CD4-positive, alpha-beta T cell treated with Interleukin-2 at 100 ng/mL for 4 hours (primary cell): ENCODE data around the gene ATF5.
A peak's percentile ranks its signal among the peaks of the same experiment; 100 is the strongest.

Experiments used
- DNase-seq: peaks from one replicate; pipeline ENCODE4 v3.0.0-alpha.2; 2020; ENCODE audit warnings: low spot score

Gene ATF5

DNA sequence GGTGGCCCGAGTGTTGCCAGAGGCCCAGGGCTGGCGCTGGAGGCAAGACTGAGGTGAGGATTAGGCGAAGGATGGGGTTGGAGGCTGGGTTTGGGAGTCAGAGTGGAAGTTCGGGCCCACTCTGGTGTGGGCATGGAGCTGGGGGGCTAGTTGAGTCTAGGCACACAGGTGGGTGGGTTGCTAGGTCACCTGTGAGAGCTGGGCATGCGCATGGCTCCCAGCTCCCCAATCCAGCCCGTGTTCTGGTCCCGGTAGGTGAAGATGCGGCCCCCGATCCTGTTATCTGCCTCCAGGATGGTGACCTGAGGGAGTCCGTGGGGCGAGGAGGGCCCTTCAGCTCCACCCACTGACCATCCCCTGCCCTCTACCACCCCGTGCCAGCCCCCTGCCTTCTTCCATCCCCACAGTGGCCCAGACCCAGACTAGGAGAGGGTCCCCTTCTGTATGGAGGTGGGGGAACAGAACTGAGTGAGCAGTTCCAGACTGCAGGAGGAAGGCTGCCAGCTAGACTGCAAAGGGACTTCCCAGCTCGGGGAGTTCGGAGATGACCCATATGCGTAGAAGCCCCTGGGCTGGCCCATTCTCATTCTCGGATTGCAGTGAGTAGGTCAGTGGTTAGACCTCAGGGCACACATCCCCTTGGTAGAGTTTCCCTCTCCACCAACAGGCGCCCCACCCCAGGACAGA lies 34.0 kb upstream of the ATF5 start:
- DNase-seq = peak; percentile 40

GRCh38 chr19:49895566-49896297 lies 33.3 kb upstream of the ATF5 start:
- DNase-seq = peak; percentile 23

GRCh38 chr19:49896863-49897621 lies 32.0 kb upstream of the ATF5 start, which contains the start of gene IL4I1:
TSS of gene IL4I1 (minus strand) at chr19:49896887. CDS start at chr19:49896160, 727 bp downstream.
- peak; percentile 85 for DNase-seq

- no peak for DNase-seq
These were observed 24.9 kb upstream of the ATF5 start for GRCh38 chr19:49904136-49904535.

DNA sequence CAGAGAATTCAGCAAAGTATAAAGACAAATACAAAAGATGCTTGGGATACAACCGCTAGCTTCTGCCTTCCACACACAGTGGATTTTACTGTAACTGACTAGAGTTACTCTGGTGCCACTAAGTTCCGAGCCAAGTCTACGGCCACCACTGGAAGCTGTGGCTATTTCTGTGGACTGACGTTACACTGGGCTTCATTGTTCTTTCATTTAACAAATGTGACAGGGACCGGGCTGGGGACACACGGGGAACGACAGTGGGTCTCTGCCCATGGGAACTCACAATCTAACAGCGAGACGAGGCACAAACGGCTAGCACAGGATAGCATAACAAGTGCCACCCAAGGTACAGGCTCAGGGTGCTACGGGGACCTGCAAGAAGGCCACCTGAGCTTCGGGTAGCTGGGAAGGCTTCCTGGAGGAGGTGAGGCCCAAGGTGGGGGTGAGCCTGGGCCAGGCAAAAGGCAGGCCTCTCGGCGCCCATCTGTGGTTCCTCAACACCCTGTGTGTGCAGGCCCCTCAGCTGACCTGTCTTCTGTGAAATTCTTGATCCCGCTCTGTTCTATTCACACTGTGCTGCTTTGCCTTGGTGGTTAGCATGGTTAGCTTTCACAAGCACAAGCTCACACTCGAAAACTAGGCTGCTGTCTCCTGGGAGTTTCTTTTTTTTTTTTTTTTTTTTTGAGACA lies 22.0 kb upstream of the ATF5 start:
- DNase-seq = no peak

GRCh38 chr19:49907745-49908446 lies 21.1 kb upstream of the ATF5 start:
- DNase-seq = no peak

GRCh38 chr19:49908480-49909420 lies 20.3 kb upstream of the ATF5 start:
- DNase-seq = no peak

GRCh38 chr19:49910179-49910578 lies 18.8 kb upstream of the ATF5 start:
- DNase-seq = no peak

GRCh38 chr19:49911381-49912145 lies 17.4 kb upstream of the ATF5 start:
- DNase-seq = peak; percentile 37

DNA sequence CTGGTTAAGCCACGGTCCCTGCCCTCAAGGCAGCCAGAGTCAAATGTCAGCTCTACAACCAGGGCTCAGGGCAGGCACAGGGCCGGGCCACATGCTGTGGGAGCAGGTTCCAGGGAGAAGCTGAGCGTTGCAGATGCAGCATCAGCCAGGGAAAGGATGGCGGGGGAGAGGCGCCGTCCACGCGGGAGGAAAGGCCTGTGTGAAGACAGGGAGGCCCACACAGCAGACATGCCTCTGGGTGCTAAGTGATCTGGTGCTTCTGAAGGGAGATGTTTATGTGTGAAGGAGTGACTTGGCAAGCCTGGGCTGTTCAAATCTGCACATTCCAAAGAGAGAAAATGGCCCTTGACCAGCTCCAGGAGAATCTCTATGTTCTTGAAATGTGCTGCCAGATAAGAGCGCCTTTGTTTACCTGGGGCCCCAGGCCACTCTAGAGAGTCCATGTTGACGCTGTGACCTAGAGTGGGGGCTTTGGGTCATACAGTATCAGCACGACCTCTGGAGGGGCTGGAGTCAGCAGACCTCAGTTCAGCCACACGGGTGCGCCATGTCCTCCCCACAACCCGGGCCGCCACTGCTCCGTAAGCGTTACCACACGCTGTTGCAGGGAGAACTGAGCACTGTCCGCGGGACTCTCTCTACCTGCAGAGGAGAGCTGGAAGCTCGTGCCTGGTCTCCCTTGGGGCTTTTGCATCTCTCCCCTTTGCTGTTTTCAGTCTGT lies 15.9 kb upstream of the ATF5 start:
- no peak for DNase-seq

DNA sequence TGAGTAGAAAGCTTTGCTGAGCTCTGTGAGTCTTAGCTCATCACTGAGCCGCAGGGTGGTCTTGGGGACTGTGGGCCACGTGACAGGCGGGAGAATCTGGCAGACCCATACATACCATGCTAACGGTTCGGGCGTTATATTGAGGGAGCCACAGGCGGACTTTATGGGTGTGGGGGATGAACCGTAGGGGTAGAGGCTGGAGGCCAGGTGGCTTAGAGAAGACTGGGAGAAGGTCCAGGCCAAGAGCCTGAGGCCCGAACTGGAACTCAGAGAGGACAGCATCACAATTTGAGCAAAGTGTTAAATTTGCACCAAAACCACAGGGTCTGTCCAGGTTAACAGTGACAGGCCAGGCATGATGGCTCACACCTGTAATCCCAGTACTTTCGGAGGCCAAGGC lies 15.3 kb upstream of the ATF5 start:
- no peak for DNase-seq

GRCh38 chr19:49915271-49915670 lies 13.7 kb upstream of the ATF5 start:
- no peak for DNase-seq

DNA sequence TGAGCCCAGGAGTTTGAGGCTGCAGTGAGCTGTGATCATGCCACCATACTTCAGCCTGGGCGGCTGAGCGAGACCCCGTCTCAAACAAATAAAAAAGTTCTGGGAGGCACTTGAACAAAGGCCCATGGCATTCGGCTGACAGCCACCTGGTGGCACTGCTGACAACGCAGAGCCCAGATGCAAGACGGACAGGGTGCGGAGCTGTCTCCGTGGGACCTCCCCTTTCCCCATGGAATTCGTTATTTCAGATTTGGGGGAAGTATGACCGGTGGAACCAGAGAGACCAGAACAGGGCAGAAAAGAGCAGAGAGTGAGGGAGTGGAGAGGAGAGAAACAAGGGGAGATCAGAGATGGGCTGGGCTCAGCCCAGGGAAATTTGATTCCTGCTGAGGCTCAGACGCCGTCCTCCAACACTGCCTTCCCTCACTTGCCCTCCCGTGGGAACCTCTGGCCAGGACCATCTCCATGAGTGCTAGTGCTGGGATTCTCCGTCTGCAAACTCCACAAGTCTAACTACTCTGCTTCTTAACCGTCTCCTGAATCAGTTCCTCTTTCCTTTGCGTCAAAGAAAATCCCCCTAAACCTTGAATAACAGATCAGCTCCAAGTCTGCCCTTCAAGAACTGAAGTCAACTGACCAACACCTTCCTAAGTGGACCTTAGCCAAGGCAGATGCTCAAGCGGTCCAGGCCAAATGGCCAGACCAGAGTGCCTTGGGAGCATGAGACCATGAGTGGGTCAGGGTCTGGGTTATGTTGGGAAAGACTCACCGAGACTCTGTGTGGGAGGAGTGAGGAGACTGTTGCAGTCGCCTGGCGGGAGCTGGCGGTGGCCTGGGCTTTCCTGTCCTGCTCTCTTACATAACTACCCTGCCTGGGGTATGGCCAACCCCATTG lies 11.9 kb upstream of the ATF5 start:
- DNase-seq = no peak

DNA sequence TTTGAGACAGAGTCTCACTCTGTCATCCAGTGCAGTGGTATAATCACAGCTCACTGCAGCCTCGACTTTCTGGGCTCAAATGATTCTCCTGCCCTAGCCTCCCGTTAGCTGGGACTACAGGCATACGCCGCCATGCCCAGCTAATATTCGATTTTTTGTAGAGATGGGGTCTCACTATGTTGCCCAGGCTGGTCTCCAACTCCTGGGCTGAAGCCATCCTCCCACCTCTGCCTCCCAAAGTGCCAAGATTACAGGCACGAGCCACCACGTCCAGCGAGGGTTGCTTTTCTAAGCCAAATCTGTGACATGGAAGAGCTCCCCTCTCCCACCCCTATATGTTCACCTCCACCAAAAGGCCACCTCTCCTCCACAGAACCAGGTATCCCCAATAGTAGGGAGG lies 10.9 kb upstream of the ATF5 start:
- DNase-seq = no peak

- no peak for DNase-seq
These were observed 8.2 kb upstream of the ATF5 start for GRCh38 chr19:49920624-49921363.

DNA sequence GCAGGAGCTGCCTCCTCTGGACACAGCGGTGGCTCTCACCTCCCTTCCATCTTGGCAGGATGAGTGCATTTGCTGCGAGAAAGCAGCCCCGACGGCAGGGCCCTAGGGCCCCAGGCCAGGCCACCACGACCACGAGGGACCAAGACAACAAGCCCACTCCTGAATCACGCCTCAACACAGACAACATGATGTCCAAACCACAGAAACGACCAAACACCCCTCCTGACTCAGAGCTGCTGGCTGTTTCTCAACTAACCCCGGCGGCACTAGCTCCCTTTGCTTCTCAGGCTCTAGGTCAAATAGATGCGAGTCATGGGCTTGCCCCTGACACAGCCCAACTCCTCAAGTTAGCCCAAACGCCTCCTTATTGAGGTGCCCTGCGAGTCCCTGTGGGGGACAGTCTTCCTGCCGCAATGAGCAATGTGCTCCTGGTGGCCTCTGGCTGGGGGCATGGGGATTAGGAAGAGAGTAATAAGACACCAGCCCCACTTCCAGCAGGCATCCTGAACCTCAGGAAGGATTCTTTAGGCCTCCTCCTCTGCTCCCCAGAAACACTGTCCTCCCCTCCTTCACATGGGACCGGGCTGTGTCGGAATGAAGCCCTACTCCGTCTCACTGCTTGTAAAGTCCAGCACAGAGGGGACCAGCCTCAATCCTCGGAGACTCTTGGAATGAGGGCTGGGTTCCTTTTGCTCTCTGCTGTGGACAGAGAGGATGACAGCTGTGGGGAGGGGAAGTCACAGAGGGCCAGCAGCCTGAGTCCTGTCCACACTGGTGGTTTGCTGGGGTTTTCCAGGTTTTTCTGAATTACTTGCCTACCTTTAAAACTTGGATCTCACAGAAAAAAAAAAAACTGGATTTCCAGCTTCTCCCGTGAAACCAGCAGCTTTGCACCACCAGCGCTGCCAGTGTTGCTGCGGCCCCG lies 6.9 kb upstream of the ATF5 start:
- DNase-seq = no peak
